ENCODE measurements around the gene POC1A. TPM values are rescaled to one million over a fixed set of nuclear protein-coding genes. Genes with fewer than 3 reads are reported as not detected.

Gene POC1A
- polyA plus RNA-seq, 1 of the 3 experiments (the other 2 are of a cell fraction), result 11.7 TPM

DNA sequence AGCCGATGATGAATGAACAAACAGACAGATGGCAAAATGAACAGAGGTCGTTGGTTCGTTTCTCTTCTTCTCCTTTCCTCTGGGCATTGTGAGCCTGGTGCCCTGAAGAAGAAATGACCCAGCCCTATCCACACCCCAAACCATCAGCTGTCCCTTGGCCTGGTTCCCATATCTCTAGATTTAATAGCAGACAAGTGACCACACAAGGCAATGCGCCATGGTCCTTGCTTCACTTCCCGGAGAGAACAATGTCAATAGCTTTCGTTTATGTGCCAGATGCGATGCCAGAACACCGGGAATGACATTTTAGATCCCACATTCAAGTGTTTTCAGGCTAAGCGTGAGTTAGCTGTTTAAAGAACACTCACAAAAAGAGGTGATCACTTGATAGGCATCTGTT, 17.7 kb downstream of the POC1A start (continued):
- no peak for TF ChIP-seq JUND (IDR thresholded peaks at IDR 0.05)
- TF ChIP-seq EP300 (IDR thresholded peaks at IDR 0.05; ENCODE audit: borderline replicate concordance in 1 of 2, low read depth in 1 of 2, low read length in 1 of 2), result no peak

DNA sequence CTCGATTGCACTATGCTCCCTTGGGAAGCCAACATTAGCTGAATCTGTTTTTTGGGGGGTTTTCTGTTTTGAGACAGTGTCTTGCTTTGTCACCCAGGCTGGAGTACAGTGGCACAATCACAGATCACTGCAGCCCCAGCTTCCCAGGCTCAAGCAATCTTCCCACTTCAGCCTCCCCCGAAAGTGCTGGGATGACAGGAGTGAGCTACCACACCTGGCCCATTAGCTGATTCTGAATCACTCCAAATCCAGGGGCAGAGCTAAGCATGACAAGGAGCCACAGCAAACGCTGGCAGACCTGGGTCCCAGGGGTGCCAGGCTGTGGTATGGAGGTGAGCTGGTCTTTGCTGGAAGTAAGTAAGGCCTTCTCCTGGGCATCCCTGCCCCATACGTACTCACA, 18.9 kb downstream of the POC1A start:
- Histone ChIP-seq H3K4me2 (no peak overlapping the region), H3K9me3 (no peaks in the 10 kb centered on the region), H4K20me1 (ENCODE audit: insufficient read depth) (no peaks in the 10 kb centered on the region), H3K4me1 (ENCODE audit: control insufficient read depth in 1 of 2, insufficient read depth in 2 of 2, low read depth in 1 of 2, low read length in 1 of 2) (peaks cover 0 to 22% of the 10 kb centered on the region in 2 experiments; a peak in 1 of 4 replicates), H3K27ac (ENCODE audit: low read depth in 2 of 2, low read length in 1 of 2) (no peak overlapping the region), H3K27me3 (ENCODE audit: insufficient read depth) (no peaks in the 10 kb centered on the region), H3K9me2 (no peaks in the 10 kb centered on the region), H3K36me3 (replicated peaks in 1 of 2; ENCODE audit: control insufficient read depth in 1 of 2, insufficient read depth in 2 of 2, low read length in 1 of 2) (peaks cover 0 to 3% of the 10 kb centered on the region in 2 experiments), H3K9ac (no peak overlapping the region), H2AFZ (ENCODE audit: low read depth) (no peak overlapping the region), H3K4me3 (ENCODE audit: low read depth in 2 of 2, low read length in 1 of 2) (no peak overlapping the region), H3F3A (replicated peaks; ENCODE audit: insufficient read depth) (no peaks in the 10 kb centered on the region), H3K79me2 (ENCODE audit: insufficient read depth) (peaks cover 3% of the 10 kb centered on the region; the same call in 1 of the 2 replicates)
- ChIA-PET POLR2A (interaction anchor here (0.8 kb wide), 1 partner anchor 107 kb away, joined by 3 read pairs; no protein-coding TSS in a partner anchor), CTCF (interaction anchor here (0.7 to 22.6 kb wide), 9 partner anchors 8 to 312 kb away, joined by 3 to 608 read pairs (median 5); partner anchors contain the start of genes ACY1 and POC1A)
- no peak for DNase-seq
- no peak for TF ChIP-seq MAX (IDR thresholded peaks at IDR 0.05; ENCODE audit: low read depth)
- TF ChIP-seq EZH2phosphoT487 (IDR thresholded peaks at IDR 0.05; ENCODE audit: borderline replicate concordance, low read depth), result no peak
- no peak for TF ChIP-seq MXI1 (IDR thresholded peaks at IDR 0.05; ENCODE audit: low read depth, low read length)
- no peak for TF ChIP-seq EP300 (IDR thresholded peaks at IDR 0.05; ENCODE audit: borderline replicate concordance in 1 of 2, low read depth in 1 of 2, low read length in 1 of 2)
- TF ChIP-seq, protein P1, sequence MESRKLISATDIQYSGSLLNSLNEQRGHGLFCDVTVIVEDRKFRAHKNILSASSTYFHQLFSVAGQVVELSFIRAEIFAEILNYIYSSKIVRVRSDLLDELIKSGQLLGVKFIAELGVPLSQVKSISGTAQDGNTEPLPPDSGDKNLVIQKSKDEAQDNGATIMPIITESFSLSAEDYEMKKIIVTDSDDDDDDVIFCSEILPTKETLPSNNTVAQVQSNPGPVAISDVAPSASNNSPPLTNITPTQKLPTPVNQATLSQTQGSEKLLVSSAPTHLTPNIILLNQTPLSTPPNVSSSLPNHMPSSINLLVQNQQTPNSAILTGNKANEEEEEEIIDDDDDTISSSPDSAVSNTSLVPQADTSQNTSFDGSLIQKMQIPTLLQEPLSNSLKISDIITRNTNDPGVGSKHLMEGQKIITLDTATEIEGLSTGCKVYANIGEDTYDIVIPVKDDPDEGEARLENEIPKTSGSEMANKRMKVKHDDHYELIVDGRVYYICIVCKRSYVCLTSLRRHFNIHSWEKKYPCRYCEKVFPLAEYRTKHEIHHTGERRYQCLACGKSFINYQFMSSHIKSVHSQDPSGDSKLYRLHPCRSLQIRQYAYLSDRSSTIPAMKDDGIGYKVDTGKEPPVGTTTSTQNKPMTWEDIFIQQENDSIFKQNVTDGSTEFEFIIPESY (IDR thresholded peaks at IDR 0.05; ENCODE audit: borderline replicate concordance, low read depth), result no peak
- TF ChIP-seq, protein P2, sequence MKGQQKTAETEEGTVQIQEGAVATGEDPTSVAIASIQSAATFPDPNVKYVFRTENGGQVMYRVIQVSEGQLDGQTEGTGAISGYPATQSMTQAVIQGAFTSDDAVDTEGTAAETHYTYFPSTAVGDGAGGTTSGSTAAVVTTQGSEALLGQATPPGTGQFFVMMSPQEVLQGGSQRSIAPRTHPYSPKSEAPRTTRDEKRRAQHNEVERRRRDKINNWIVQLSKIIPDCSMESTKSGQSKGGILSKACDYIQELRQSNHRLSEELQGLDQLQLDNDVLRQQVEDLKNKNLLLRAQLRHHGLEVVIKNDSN (IDR thresholded peaks at IDR 0.05; ENCODE audit: borderline replicate concordance, low read depth), result no peak
- no peak for TF ChIP-seq RCOR1 (IDR thresholded peaks at IDR 0.05; ENCODE audit: low read length)
- 92% methylated on average over 4 of the region's 4 CpGs for WGBS (ENCODE audit: low lambda C conversion rate)

GRCh38 chr3:52134761-52135160, 19.5 kb downstream of the POC1A start:
- H3K4me2 ChIP-seq, result no peak overlapping the region
- 100% methylated on average over 3 of the region's 3 CpGs for WGBS (ENCODE audit: low lambda C conversion rate)
- no peak for DNase-seq

More at GRCh38 chr3:52134761-52135160, 19.5 kb downstream of the POC1A start:
- POLR2A ChIA-PET, result interaction anchor here (1.0 kb wide), 1 partner anchor 26 kb away, joined by 3 read pairs; no protein-coding TSS in a partner anchor
- Histone ChIP-seq H3F3A (replicated peaks; ENCODE audit: insufficient read depth) (no peaks in the 10 kb centered on the region), H3K9ac (no peak overlapping the region), H3K9me2 (no peaks in the 10 kb centered on the region), H3K36me3 (replicated peaks in 1 of 2; ENCODE audit: control insufficient read depth in 1 of 2, insufficient read depth in 2 of 2, low read length in 1 of 2) (peaks cover 0 to 3% of the 10 kb centered on the region in 2 experiments), H4K20me1 (ENCODE audit: insufficient read depth) (no peaks in the 10 kb centered on the region), H3K9me3 (no peaks in the 10 kb centered on the region), H3K27me3 (ENCODE audit: insufficient read depth) (no peaks in the 10 kb centered on the region), H3K79me2 (ENCODE audit: insufficient read depth) (no peaks in the 10 kb centered on the region), H3K4me1 (ENCODE audit: control insufficient read depth in 1 of 2, insufficient read depth in 2 of 2, low read depth in 1 of 2, low read length in 1 of 2) (peaks cover 0 to 24% of the 10 kb centered on the region in 2 experiments; a peak in 1 of 4 replicates), H3K27ac (ENCODE audit: low read depth in 2 of 2, low read length in 1 of 2) (no peak overlapping the region), H3K4me3 (ENCODE audit: low read depth in 2 of 2, low read length in 1 of 2) (no peak overlapping the region), H2AFZ (ENCODE audit: low read depth) (no peak overlapping the region)
- CTCF ChIA-PET, result interaction anchor here (0.7 to 22.6 kb wide), 10 partner anchors 9 to 313 kb away, joined by 3 to 608 read pairs (median 4); partner anchors contain the start of genes ACY1 and POC1A
- TF ChIP-seq RCOR1 (IDR thresholded peaks at IDR 0.05; ENCODE audit: low read length), result no peak
- TF ChIP-seq FOSL2 (IDR thresholded peaks at IDR 0.05; ENCODE audit: borderline replicate concordance, low read depth), result no peak
